H1 (cell line): ENCODE measurements around the gene NR2C2AP. TPM values are rescaled to one million over a fixed set of nuclear protein-coding genes. Genes with fewer than 3 reads are reported as not detected.

Source experiments
- CTCF ChIA-PET: fragments of 300-600 bp; sonication (Branson Sonifier 250); formaldehyde crosslinking; loops from one replicate; lab custom pipeline; 2021; ENCODE audit not compliant: partially characterized antibody; lab: Charles Lee
- POLR2A ChIA-PET: fragments of 300-600 bp; sonication (Branson Sonifier 250); formaldehyde crosslinking; loops from one replicate; lab custom pipeline; 2021; ENCODE audit warnings: inconsistent platforms; ENCODE audit not compliant: partially characterized antibody; lab: Charles Lee
- DNase-seq, 2 experiments: peaks; one replicate each; pipeline versions ENCODE4 v3.0.0 to v3.0.0-alpha.2; 2010 to 2022; ENCODE audit warnings: low spot score in 2 of 2, low read depth in 1 of 2, mixed read lengths in 1 of 2
- FAIRE-seq: peaks from 2 replicates; lab custom pipeline; 2011; peaks lifted over from hg19 to GRCh38; lab: Jason Lieb, UNC
- H2AFZ ChIP-seq: 2 replicates; pipeline ENCODE4 v1.8.1; 2012; ENCODE audit warnings: low read length, inconsistent platforms
- H2AK5ac ChIP-seq: 2 replicates; pipeline ENCODE4 v1.6.1; 2013; ENCODE audit warnings: low read depth, low read length
- H2BK120ac ChIP-seq: replicated peaks from 2 replicates; pipeline ENCODE3; 2013; ENCODE audit warnings: low read depth, low read length, inconsistent platforms
- H2BK12ac ChIP-seq: 2 replicates; pipeline ENCODE4 v1.6.1; 2013; ENCODE audit warnings: low read depth, low read length
- H2BK15ac ChIP-seq: 2 replicates; pipeline ENCODE4 v1.6.1; 2013; ENCODE audit warnings: low read length
- H2BK20ac ChIP-seq: 2 replicates; pipeline ENCODE4 v1.6.1; 2013; ENCODE audit warnings: low read length
- H2BK5ac ChIP-seq: 2 replicates; pipeline ENCODE4 v1.6.1; 2013; ENCODE audit warnings: low read depth, low read length
- H3K14ac ChIP-seq: 2 replicates; pipeline ENCODE4 v1.6.1; 2013; ENCODE audit warnings: inconsistent platforms; ENCODE audit not compliant: insufficient read length
- H3K18ac ChIP-seq: 2 replicates; pipeline ENCODE4 v1.6.1; 2013; ENCODE audit warnings: low read length; ENCODE audit errors: extremely low read depth
- H3K23ac ChIP-seq: 2 replicates; pipeline ENCODE4 v1.6.1; 2013; ENCODE audit warnings: inconsistent platforms; ENCODE audit not compliant: insufficient read length
- H3K23me2 ChIP-seq: 2 replicates; pipeline ENCODE4 v1.6.1; 2013; ENCODE audit warnings: low read depth, low read length
- H3K27ac ChIP-seq: 2 replicates; pipeline ENCODE4 v1.6.1; 2011; ENCODE audit warnings: low read depth, low read length, inconsistent platforms
- H3K27me3 ChIP-seq, 4 experiments: replicated peaks in 1 of 4; 1 replicate in 1 of 4; 2 replicates in 3 of 4; pipeline versions ENCODE4 v1.6.1 to v1.8.1; 2011 to 2013; ENCODE audit warnings: low read length in 3 of 4, mild to moderate bottlenecking in 3 of 4, inconsistent platforms in 2 of 4, mixed read lengths in 2 of 4, moderate library complexity in 1 of 4; ENCODE audit not compliant: control insufficient read depth in 3 of 4, insufficient read depth in 3 of 4; ENCODE audit errors: extremely low read depth in 1 of 4
- H3K36me3 ChIP-seq, 4 experiments: 2 replicates each; pipeline versions ENCODE4 v1.6.1 to v1.8.1; 2011 to 2013; ENCODE audit warnings: mild to moderate bottlenecking in 4 of 4, low read length in 3 of 4, moderate library complexity in 2 of 4, control low read depth in 1 of 4, inconsistent platforms in 1 of 4; ENCODE audit not compliant: insufficient read depth in 4 of 4, control insufficient read depth in 2 of 4
- H3K4ac ChIP-seq: replicated peaks from 2 replicates; pipeline ENCODE3; 2013; ENCODE audit warnings: low read length, low read depth, mixed read lengths, inconsistent platforms; ENCODE audit not compliant: insufficient read length
- H3K4me1 ChIP-seq, 4 experiments: replicated peaks in 1 of 4; 1 replicate in 1 of 4; 2 replicates in 3 of 4; pipeline versions ENCODE4 v1.6.1 to v1.8.1; 2011 to 2013; ENCODE audit warnings: low read length in 3 of 4, inconsistent platforms in 2 of 4, mixed read lengths in 1 of 4; ENCODE audit not compliant: insufficient read depth in 4 of 4, control insufficient read depth in 3 of 4
- H3K4me2 ChIP-seq, 2 experiments: 2 replicates each; pipeline versions ENCODE4 v1.6.1 to v1.8.1; 2011 to 2013; ENCODE audit warnings: low read depth in 2 of 2, low read length in 2 of 2, control low read depth in 1 of 2, inconsistent platforms in 1 of 2, mild to moderate bottlenecking in 1 of 2; ENCODE audit not compliant: insufficient read depth in 1 of 2
- H3K4me3 ChIP-seq, 4 experiments: fragments of 200-600, 300-600 bp in 1 of 4; sonication (generic), shearing (Covaris generic), sonication (Bioruptor Twin) in 1 of 4; 2 replicates each; pipeline versions ENCODE4 v1.5.1 to v1.8.1; 2011 to 2016; ENCODE audit warnings: low read length in 4 of 4, low read depth in 3 of 4, control low read depth in 2 of 4, inconsistent platforms in 2 of 4, mild to moderate bottlenecking in 2 of 4, mixed read lengths in 1 of 4, moderate library complexity in 1 of 4; ENCODE audit not compliant: insufficient read depth in 2 of 4; ENCODE audit errors: extremely low read depth in 1 of 4
- H3K56ac ChIP-seq: replicated peaks from 2 replicates; pipeline ENCODE3; 2013; ENCODE audit warnings: low read depth, mild to moderate bottlenecking, mixed read lengths, low read length, inconsistent platforms; ENCODE audit not compliant: insufficient read length
- H3K79me1 ChIP-seq: 2 replicates; pipeline ENCODE4 v1.6.1; 2013; ENCODE audit warnings: low read depth, low read length, control low read depth
- H3K79me2 ChIP-seq, 2 experiments: 2 replicates each; pipeline versions ENCODE4 v1.6.1 to v1.8.1; 2012 to 2013; ENCODE audit warnings: low read length in 2 of 2, mild to moderate bottlenecking in 2 of 2, inconsistent platforms in 1 of 2; ENCODE audit not compliant: insufficient read depth in 2 of 2, control insufficient read depth in 1 of 2
- H3K9ac ChIP-seq, 4 experiments: replicated peaks in 1 of 4; 1 replicate in 1 of 4; 2 replicates in 3 of 4; pipeline versions ENCODE4 v1.6.1 to v1.8.1; 2011 to 2013; ENCODE audit warnings: low read depth in 3 of 4, low read length in 3 of 4, control low read depth in 2 of 4, mild to moderate bottlenecking in 2 of 4, moderate library complexity in 2 of 4, inconsistent platforms in 1 of 4; ENCODE audit errors: extremely low read depth in 1 of 4
- H3K9me3 ChIP-seq, 2 experiments: 2 replicates each; pipeline versions ENCODE4 v1.6.1 to v1.8.1; 2012 to 2013; ENCODE audit warnings: mild to moderate bottlenecking in 2 of 2, moderate library complexity in 2 of 2, control low read depth in 1 of 2, inconsistent platforms in 1 of 2, low read depth in 1 of 2, low read length in 1 of 2, mixed read lengths in 1 of 2; ENCODE audit not compliant: insufficient read depth in 2 of 2
- H4K20me1 ChIP-seq, 2 experiments: replicated peaks in 1 of 2; 2 replicates each; pipeline versions ENCODE3 to v1.8.1; 2011 to 2013; ENCODE audit warnings: inconsistent platforms in 2 of 2, low read length in 2 of 2, mild to moderate bottlenecking in 1 of 2; ENCODE audit not compliant: insufficient read depth in 2 of 2, control insufficient read depth in 1 of 2
- H4K5ac ChIP-seq: 2 replicates; pipeline ENCODE4 v1.6.1; 2013; ENCODE audit warnings: low read length, low read depth, mixed read lengths, inconsistent platforms; ENCODE audit not compliant: insufficient read length
- H4K8ac ChIP-seq: 2 replicates; pipeline ENCODE4 v1.8.0; 2013; ENCODE audit warnings: mild to moderate bottlenecking, moderate library complexity, low read length, inconsistent platforms; ENCODE audit not compliant: insufficient read depth; ENCODE audit errors: extremely low read depth
- H4K91ac ChIP-seq: replicated peaks from 2 replicates; pipeline ENCODE3; 2013; ENCODE audit warnings: low read length, mixed read lengths, inconsistent platforms; ENCODE audit not compliant: insufficient read length
- ASH2L ChIP-seq: fragments of 200-600, 300-600 bp; sonication (generic); IDR thresholded peaks from one replicate; pipeline ENCODE4 v1.7.1; 2017; ENCODE audit warnings: low read length
- BACH1 ChIP-seq: IDR thresholded peaks from 2 replicates; pipeline ENCODE4 v1.6.1; 2012; ENCODE audit warnings: low read length, improper control_type of control experiment
- BRCA1 ChIP-seq: IDR thresholded peaks from 2 replicates; pipeline ENCODE4 v1.6.1; 2012; ENCODE audit warnings: low read depth, low read length, improper control_type of control experiment
- CBX8 ChIP-seq: fragments of 300-800, 300-1000 bp; sonication (generic); IDR thresholded peaks from 2 replicates; pipeline ENCODE4 v1.7.1; 2016; ENCODE audit warnings: low read depth, low read length, borderline replicate concordance
- CEBPB ChIP-seq: IDR thresholded peaks from 2 replicates; pipeline ENCODE4 v1.6.1; 2012; ENCODE audit warnings: low read depth, low read length
- CHD1 ChIP-seq: IDR thresholded peaks from 2 replicates; pipeline ENCODE4 v1.6.1; 2012; ENCODE audit warnings: low read depth, low read length, improper control_type of control experiment
- GTF2F1 ChIP-seq: IDR thresholded peaks from 2 replicates; pipeline ENCODE4 v1.6.1; 2012; ENCODE audit warnings: low read depth, low read length, improper control_type of control experiment, borderline replicate concordance
- JUN ChIP-seq: IDR thresholded peaks from 2 replicates; pipeline ENCODE4 v1.6.1; 2011; ENCODE audit warnings: low read depth, mild to moderate bottlenecking, improper control_type of control experiment, low read length
- PHF8 ChIP-seq: fragments of 200-600 bp; sonication (generic); conservative IDR thresholded peaks from 2 replicates; pipeline ENCODE4 v1.7.1; 2012; ENCODE audit warnings: low read depth, mild to moderate bottlenecking, inconsistent platforms, low read length, moderate library complexity
- POLR2AphosphoS5 ChIP-seq: IDR thresholded peaks from 2 replicates; pipeline ENCODE4 v1.6.1; 2011; ENCODE audit warnings: low read depth, low read length
- SIRT6 ChIP-seq: IDR thresholded peaks from one replicate; pipeline ENCODE4 v1.7.1; 2012; ENCODE audit warnings: low read length, inconsistent platforms
- SP4 ChIP-seq: IDR thresholded peaks from 2 replicates; pipeline ENCODE4 v1.6.1; 2012; ENCODE audit warnings: low read length, inconsistent platforms
- TCF12 ChIP-seq: IDR thresholded peaks from 2 replicates; pipeline ENCODE4 v1.6.1; 2011; ENCODE audit warnings: low read depth, mild to moderate bottlenecking, low read length
- USF2 ChIP-seq: IDR thresholded peaks from 2 replicates; pipeline ENCODE4 v1.6.1; 2011; ENCODE audit warnings: low read length, improper control_type of control experiment
- WGBS, 2 experiments: shearing (Covaris generic) in 1 of 2; methylation state at CpG; one replicate each; pipeline versions ENCODE4 v1.1.6 to v1.1.7; 2013 to 2015; ENCODE audit warnings: low lambda C conversion rate in 2 of 2, mixed read lengths in 2 of 2, inconsistent platforms in 1 of 2, low coverage in 1 of 2, missing lambda C conversion rate in 1 of 2; ENCODE audit not compliant: insufficient replicate concordance in 2 of 2, insufficient coverage in 1 of 2, insufficient read length in 1 of 2; ENCODE audit errors: extremely low coverage in 1 of 2, missing lambda C conversion rate in 1 of 2; 5-methylcytosine and 5-hydroxymethylcytosine counted together
- polyA plus RNA-seq, 7 experiments: library from polyadenylated mRNA; depleted of rRNA in 3 of 7; stranded (reverse) in 5 of 7; unstranded in 2 of 7; fragments of >200 nt in 5 of 7; fragments of 200-250 nt in 2 of 7; gene quantifications; 1 replicate in 5 of 7; 2 replicates in 1 of 7; 4 replicates in 1 of 7; pipeline versions ENCODE4 v1.2.1 to v1.2.3, GENCODE V29; 2011 to 2013; ENCODE audit warnings: missing spikeins in 2 of 7, mixed read lengths in 2 of 7
- total RNA-seq: library from RNA; stranded (reverse); fragmentation: NEBNext Ultra II Directional; extraction: Animal tissue kit (Norgen Biotek cat#: 25700); gene quantifications from 2 replicates; pipeline ENCODE4 v1.2.1, GENCODE V29; 2021

The NR2C2AP gene
- total and polyA plus RNA-seq, 2 of the 8 experiments (the other 6 are each of a cell fraction or from before 2014, with no cell fraction given), result 16.4 to 20.5 TPM

- ChIA-PET POLR2A (interaction anchor here (1.0 to 5.9 kb wide), 4 partner anchors 10 to 20 kb away, joined by 3 to 45 read pairs (median 24); partner anchors contain the start of genes BORCS8, NCAN and RFXANK), CTCF (interaction anchor here (1.0 to 1.8 kb wide), 5 partner anchors 10 to 30 kb away, joined by 3 to 6 read pairs (median 3); no protein-coding TSS in a partner anchor)
- H3K23ac ChIP-seq, result no peak overlapping the region
- H3K79me1 ChIP-seq, result no peaks in the 10 kb centered on the region; the same call in 1 of the 2 replicates
- H3K14ac ChIP-seq, result no peak overlapping the region
- H2BK15ac ChIP-seq, result no peak overlapping the region
- FAIRE-seq, result no peak
- no peak overlapping the region for H4K5ac ChIP-seq
- no peak overlapping the region for H4K91ac ChIP-seq
- H3K9ac ChIP-seq, result no peak overlapping the region
- no peak for DNase-seq
- H4K20me1 ChIP-seq, result peaks cover 2 to 13% of the 10 kb centered on the region in 2 experiments
- H2AK5ac ChIP-seq, result no peak overlapping the region
- no peak overlapping the region for H4K8ac ChIP-seq
- H3K4me1 ChIP-seq, result peaks cover 0 to 6% (median 0%) of the 10 kb centered on the region in 4 experiments; a peak in 2 of 7 replicates
- no peaks in the 10 kb centered on the region for H3K9me3 ChIP-seq
- no peak overlapping the region for H3K4ac ChIP-seq
- no peaks in the 10 kb centered on the region for H3K79me2 ChIP-seq
- H3K56ac ChIP-seq, result no peak overlapping the region
- no peak overlapping the region for H2BK120ac ChIP-seq
- H3K4me3 ChIP-seq, result no peak overlapping the region
- H3K23me2 ChIP-seq, result peaks cover 11% of the 10 kb centered on the region
- H3K36me3 ChIP-seq, result peaks cover 0 to 10% (median 0%) of the 10 kb centered on the region in 4 experiments; a peak in 2 of 8 replicates
- H3K27ac ChIP-seq, result no peak overlapping the region
- peaks cover 0 to 36% (median 34%) of the 10 kb centered on the region in 4 experiments; a peak in 6 of 7 replicates for H3K27me3 ChIP-seq
- 74% methylated on average over 13 of the region's 13 CpGs; no CpG with 5 or more reads in 1 of the 2 experiments for WGBS, 2 experiments
- no peak overlapping the region for H2BK12ac ChIP-seq
- no peak overlapping the region for H2BK20ac ChIP-seq
- no peak overlapping the region for H2BK5ac ChIP-seq
- no peak overlapping the region for H3K18ac ChIP-seq
- no peak overlapping the region for H2AFZ ChIP-seq
- no peak overlapping the region for H3K4me2 ChIP-seq
- no peak for TF ChIP-seq CBX8
- TF ChIP-seq BACH1, result no peak
- TF ChIP-seq PHF8, result no peak
- TF ChIP-seq SIRT6, result no peak
- TF ChIP-seq CHD1, result no peak
- TF ChIP-seq SP4, result no peak
- TF ChIP-seq CEBPB, result no peak
- TF ChIP-seq JUN, result no peak
- no peak for TF ChIP-seq BRCA1
- TF ChIP-seq GTF2F1, result no peak
- TF ChIP-seq USF2, result no peak
- no peak for TF ChIP-seq ASH2L
- TF ChIP-seq POLR2AphosphoS5, result peak; percentile 94
- TF ChIP-seq TCF12, result peak; percentile 86
Measured at GRCh38 chr19:19204181-19204580, 967 bp upstream of the NR2C2AP start.
